Placental epithelial cell (primary cell): ENCODE measurements around the gene MYEF2. TPM values are rescaled to one million over a fixed set of nuclear protein-coding genes. Genes with fewer than 3 reads are reported as not detected.

Experiments used
- total RNA-seq: library from RNA; depleted of rRNA; stranded (reverse); fragments of >200 nt; gene quantifications from 2 replicates; pipeline ENCODE4 v1.2.3, GENCODE V29; 2012

Gene MYEF2
- total RNA-seq = not detected in 2 replicates

DNA sequence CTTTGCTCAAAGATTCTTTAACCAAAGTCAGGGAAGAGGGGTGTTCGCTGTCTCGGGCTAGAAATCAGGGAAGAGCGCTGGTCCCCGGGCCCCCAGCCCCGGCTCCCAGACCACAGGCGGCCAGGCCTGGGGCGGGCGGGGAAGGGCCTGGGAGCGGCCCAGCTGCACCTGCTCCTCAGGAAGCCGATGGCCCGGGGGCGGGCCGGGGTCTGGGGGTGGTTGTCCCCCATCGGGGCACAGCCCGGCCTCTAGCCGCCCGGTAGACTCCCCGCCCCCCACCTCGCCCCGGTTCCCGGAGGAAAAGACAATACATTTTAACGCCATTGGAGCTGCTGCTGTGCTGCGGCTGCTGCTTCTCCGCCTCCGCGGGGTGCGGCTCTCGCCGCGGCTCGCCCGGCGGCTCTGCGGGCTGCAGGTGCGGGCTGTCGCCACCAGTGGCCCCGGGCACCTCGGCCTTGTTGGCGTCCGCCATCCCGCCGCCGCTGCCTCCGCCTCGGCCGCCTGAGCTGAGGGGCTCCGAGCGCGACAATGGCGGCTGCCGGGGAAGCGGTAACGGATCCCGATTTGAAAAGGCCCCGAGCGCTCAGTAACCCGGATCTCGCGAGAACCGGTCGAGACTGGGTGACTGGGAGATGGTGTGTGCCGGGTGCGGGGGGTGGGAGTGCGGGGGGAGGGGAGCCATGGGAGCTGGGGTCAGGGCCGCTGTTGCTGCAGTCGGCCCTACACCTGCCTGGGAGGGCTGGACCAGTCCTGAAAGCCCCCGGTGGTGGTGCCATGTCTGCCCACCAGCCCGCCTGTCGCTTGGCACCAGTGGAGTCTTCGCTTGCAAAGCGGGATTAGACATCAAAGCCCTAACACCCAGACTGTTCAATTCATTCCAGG lies at the start of gene MYEF2:
MYEF2 (minus strand) TSS at position 530 of the 882 bp plus-strand sequence; CDS start at position 472, 58 bp downstream.

DNA sequence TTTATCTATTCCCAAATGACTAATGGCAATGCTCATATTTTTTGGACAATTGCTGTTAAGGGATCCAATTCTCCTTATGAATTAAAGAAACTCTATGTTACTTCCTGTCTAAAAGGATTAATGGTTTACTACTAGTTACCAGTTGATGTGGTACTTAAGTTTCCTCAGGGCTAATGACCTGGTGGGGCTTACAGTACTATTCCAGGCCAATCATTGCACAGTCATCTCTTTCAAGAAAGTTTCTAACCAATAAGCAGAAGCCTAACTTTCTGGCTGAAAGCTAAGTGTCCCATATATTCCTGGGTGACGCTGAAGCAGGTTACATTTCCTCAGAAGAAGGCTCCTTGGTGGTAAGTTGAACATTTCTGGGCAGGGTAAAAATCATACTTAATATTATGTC lies 27.9 kb upstream of the MYEF2 start, which contains the start of gene SLC12A1:
SLC12A1 (plus strand) TSS at position 322 of the 400 bp plus-strand sequence. CDS start 1,418 bp downstream, outside the sequence.

DNA sequence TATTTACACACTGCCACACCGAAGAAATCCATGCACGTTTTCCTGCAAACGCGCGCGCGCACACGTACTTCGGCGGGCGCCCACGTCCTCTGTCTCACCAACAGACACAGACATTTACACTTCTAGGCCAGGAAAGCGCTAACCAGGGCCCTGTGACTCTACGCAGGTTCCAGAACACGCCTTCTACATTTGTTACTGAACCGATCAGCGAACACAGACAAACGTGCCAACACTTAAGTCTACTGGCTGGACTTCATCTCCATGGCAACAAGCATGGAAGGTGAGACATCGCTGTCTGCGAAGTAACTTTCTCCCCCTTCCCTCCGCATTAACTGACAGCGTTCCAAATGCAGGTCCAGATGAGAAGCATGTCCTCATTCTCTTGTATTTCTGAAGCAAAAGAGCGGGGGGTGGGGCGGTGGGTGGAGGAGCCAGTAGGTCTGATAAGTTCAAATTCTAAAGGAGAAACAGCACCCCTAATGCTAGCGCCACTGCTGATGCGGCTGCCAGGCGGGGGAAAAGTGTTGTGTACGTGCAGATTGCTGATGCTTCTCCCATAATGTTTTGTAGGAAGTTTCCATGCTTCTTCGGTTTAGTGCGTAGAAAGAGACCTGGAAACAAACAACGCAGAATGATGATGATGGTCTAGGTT lies 13.6 kb upstream of the MYEF2 start, which contains the start of gene CTXN2:
CTXN2 (plus strand) TSS at position 92 of the 652 bp plus-strand sequence. CDS start 9,636 bp downstream, outside the sequence.

GRCh38 chr15:48120745-48121144 lies 57.4 kb downstream of the MYEF2 start, which contains the start of gene SLC24A5:
TSS of gene SLC24A5 (plus strand) at chr15:48120990. CDS start at chr15:48121045, 55 bp downstream.

Other genes with a start within 250 kb of the MYEF2 start
- gene SLC24A5, start 57.3 kb downstream of the MYEF2 start, total RNA-seq = not detected in 2 replicates
- not detected in 2 replicates for gene CTXN2, start 13.4 kb upstream of the MYEF2 start, total RNA-seq
- gene SLC12A1, start 28.0 kb upstream of the MYEF2 start, total RNA-seq = not detected in 2 replicates
- gene DUT, start 153.1 kb upstream of the MYEF2 start, total RNA-seq = 41.2 and 54.9 TPM in 2 replicates